AG09309 (cell line): ENCODE results near the gene ADGRB2.
A peak's percentile ranks its signal among the peaks of the same experiment; 100 is the strongest.
"Not testable (repeated sequence)": the region's sequence is repeated elsewhere in the genome, so short reads cannot be mapped to it uniquely, and the experiment has no call there.

Experiments used
- DNase-seq: peaks from one replicate; pipeline ENCODE4 v3.0.0-alpha.2; 2010; ENCODE audit warnings: low read depth
- H3K4me3 ChIP-seq: 2 replicates; pipeline ENCODE4 v1.5.1; 2011; ENCODE audit warnings: mild to moderate bottlenecking, low read depth, low read length, moderate library complexity; ENCODE audit not compliant: control insufficient read depth
- CTCF ChIP-seq: IDR thresholded peaks from 2 replicates; pipeline ENCODE4 v1.5.1; 2011; ENCODE audit warnings: mild to moderate bottlenecking, low read depth, low read length, inconsistent platforms; ENCODE audit not compliant: insufficient read depth, control insufficient read depth; ENCODE audit errors: missing control alignments

The ADGRB2 gene

DNA sequence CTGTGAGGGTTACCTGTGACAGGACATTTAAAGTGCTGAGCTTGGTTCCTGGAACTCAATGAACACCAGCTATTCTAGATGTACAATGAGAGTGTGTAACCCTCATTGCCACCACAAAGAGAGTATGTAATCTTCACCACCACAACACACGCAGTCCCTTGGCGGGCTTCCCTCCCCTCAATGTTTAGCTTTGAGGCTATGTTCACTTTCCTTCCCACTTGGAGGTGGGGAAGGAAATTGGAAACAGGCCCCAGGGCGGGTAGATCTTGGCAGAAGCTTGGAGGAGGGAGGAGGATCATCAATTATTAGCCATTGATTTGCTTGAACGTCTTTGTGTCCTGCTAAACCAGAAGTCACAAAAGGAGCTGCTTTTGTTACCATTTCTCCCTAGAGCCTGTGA is 52.1 kb downstream of the ADGRB2 start:
- no peak for TF ChIP-seq CTCF

GRCh38 chr1:31708324-31708723 is 55.8 kb downstream of the ADGRB2 start:
- no peak for TF ChIP-seq CTCF
- DNase-seq: no peak
- no peak overlapping the region for H3K4me3 ChIP-seq

More for the DNA sequence above, 52.1 kb downstream of the ADGRB2 start:
- DNase-seq: no peak
- H3K4me3 ChIP-seq: no peak overlapping the region

- DNase-seq: no peak
- TF ChIP-seq CTCF: peak; percentile 49
Measured at GRCh38 chr1:31707711-31708110, 56.4 kb downstream of the ADGRB2 start.

DNA sequence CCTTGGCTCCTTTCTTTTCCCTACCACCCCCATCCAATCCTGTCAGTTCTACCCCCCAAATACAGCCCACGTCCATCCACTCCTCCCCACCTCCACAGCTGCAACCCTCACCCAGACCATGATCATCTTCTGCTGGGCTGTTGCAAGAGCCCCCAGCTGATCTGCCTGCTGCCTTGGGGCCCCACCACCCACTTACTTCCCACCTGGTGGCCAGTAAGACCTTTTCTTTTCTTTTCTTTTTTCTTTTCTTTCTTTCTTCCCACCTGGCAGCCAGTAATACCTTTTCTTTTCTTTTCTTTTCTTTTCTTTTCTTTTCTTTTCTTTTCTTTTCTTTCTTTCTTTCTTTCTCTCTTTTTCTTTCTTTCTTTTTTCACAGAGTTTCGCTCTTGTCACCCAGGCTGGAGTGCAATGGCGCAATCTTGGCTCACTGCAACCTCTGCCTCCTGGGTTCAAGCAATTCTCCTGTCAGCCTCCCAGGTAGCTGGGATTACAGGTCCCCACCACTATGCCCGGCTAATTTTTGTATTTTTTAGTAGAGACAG is 57.0 kb downstream of the ADGRB2 start:
- not testable (repeated sequence) for H3K4me3 ChIP-seq, DNase-seq

More at GRCh38 chr1:31707711-31708110, 56.4 kb downstream of the ADGRB2 start:
- H3K4me3 ChIP-seq: no peak overlapping the region

- no peak for TF ChIP-seq CTCF
- no peak for DNase-seq
Measured at GRCh38 chr1:31706384-31707058, 57.6 kb downstream of the ADGRB2 start.

DNA sequence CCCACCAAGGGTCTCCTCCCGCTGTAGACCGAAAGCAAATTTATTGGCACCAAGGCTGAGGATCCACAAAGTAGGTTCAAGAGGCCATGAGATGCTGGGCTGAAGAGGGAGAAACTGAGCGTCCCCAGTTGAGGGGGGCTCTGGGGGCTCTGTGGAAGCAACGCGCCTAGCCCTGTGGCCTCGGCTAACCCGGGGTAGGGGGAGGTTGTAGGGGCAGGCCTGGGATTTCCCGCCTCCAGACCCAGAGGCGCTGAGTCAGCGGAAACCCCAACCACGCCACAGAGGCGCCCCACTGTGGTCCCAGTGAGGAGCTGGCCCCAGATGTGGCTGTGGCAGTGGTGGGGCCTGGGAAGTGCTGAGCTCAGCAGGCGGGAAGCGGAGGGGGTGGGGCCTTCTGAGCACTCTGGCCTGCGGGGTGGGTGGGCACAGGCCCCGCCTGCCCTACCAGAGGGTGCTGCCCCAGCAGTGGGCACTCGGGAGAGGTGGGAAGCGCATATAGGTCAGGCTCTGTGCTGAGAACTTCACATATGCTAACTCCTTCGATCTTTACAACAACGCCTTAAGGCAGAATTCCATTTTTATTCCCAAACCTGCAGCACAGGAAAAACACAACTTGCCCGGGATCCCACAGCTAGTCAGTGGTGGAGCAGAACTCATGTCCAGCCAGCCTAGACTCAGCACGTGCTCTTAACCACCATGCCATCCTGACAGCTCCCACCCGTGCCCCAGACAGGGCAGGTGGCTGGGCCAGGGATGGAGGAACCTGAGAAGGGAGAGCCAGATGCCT is 58.9 kb downstream of the ADGRB2 start:
- no peak for DNase-seq
- peak; percentile 56 for TF ChIP-seq CTCF
- H3K4me3 ChIP-seq: peak overlapping the region; percentile 85

More at GRCh38 chr1:31706384-31707058, 57.6 kb downstream of the ADGRB2 start:
- H3K4me3 ChIP-seq: no peak overlapping the region
